CD4-positive, alpha-beta T cell treated with Interleukin-4 for 1 hour (primary cell): ENCODE measurements around the gene TAF1L.
"Not testable (repeated sequence)": the region's sequence is repeated elsewhere in the genome, so short reads cannot be mapped to it uniquely, and the experiment has no call there.

ENCODE experiments used
- DNase-seq, 2 donors: peaks; one replicate each; pipeline ENCODE4 v3.0.0-alpha.2; 2020 to 2022

Gene TAF1L

GRCh38 chr9:32635362-32635761 lies at the start of gene TAF1L:
TSS of gene TAF1L (minus strand) at chr9:32635669. CDS start at chr9:32635579, 90 bp downstream.
- no peak for DNase-seq

- DNase-seq, result no peak
Measured at GRCh38 chr9:32681751-32682150, 46.3 kb upstream of the TAF1L start.

GRCh38 chr9:32677931-32678330 lies 42.5 kb upstream of the TAF1L start:
- no peak for DNase-seq

- no peak for DNase-seq
Measured at GRCh38 chr9:32672469-32672868, 37.0 kb upstream of the TAF1L start.

- DNase-seq, result no peak
Measured at GRCh38 chr9:32671333-32671732, 35.9 kb upstream of the TAF1L start.

- no peak for DNase-seq
Measured at GRCh38 chr9:32665101-32665500, 29.6 kb upstream of the TAF1L start.

- DNase-seq, result no peak
Measured at GRCh38 chr9:32663741-32664140, 28.3 kb upstream of the TAF1L start.

GRCh38 chr9:32647671-32648070 lies 12.2 kb upstream of the TAF1L start:
- DNase-seq, result no peak

- no peak for DNase-seq
Measured at GRCh38 chr9:32644698-32645097, 9.2 kb upstream of the TAF1L start.

GRCh38 chr9:32633151-32633550 lies 2.3 kb downstream of the TAF1L start:
- not testable (repeated sequence) for DNase-seq

- DNase-seq, result no peak
Measured at GRCh38 chr9:32631991-32632390, 3.5 kb downstream of the TAF1L start.

GRCh38 chr9:32627394-32627954 lies 8.0 kb downstream of the TAF1L start:
- DNase-seq, result no peak

- no peak for DNase-seq
Measured at GRCh38 chr9:32625320-32625719, 10.1 kb downstream of the TAF1L start.

- no peak for DNase-seq
Measured at GRCh38 chr9:32622948-32623347, 12.5 kb downstream of the TAF1L start.

GRCh38 chr9:32618261-32618660 lies 17.2 kb downstream of the TAF1L start:
- no peak for DNase-seq

- no peak for DNase-seq
Measured at GRCh38 chr9:32606811-32607210, 28.7 kb downstream of the TAF1L start.

- DNase-seq, result no peak
Measured at GRCh38 chr9:32603914-32604852, 31.3 kb downstream of the TAF1L start.

GRCh38 chr9:32599021-32599420 lies 36.4 kb downstream of the TAF1L start:
- not testable (repeated sequence) for DNase-seq

- no peak for DNase-seq
Measured at GRCh38 chr9:32596936-32597335, 38.5 kb downstream of the TAF1L start.

GRCh38 chr9:32596096-32596865 lies 39.2 kb downstream of the TAF1L start:
- no peak for DNase-seq

GRCh38 chr9:32590898-32591297 lies 44.6 kb downstream of the TAF1L start:
- no peak for DNase-seq

GRCh38 chr9:32590476-32590875 lies 45.0 kb downstream of the TAF1L start:
- DNase-seq, result no peak

GRCh38 chr9:32589083-32589723 lies 46.3 kb downstream of the TAF1L start:
- DNase-seq, result peak in 1 of 2 donors; percentile 15
